Measurements from ENCODE around the gene PGBD5.

PGBD5 gene

GRCh38 chr1:230377324-230377723, 48.8 kb downstream of the PGBD5 start:
- TF ChIP-seq CTCF (conservative IDR thresholded peaks at IDR 0.05; ENCODE audit: low read length), result no peak
- no peak for DNase-seq (ENCODE audit: low read depth)

GRCh38 chr1:230376296-230376695, 49.8 kb downstream of the PGBD5 start:
- no peak overlapping the region for H3K4me3 ChIP-seq (ENCODE audit: low read length)
- DNase-seq (ENCODE audit: low read depth), result no peak
- TF ChIP-seq CTCF (conservative IDR thresholded peaks at IDR 0.05; ENCODE audit: low read length), result no peak

More at GRCh38 chr1:230377324-230377723, 48.8 kb downstream of the PGBD5 start:
- no peak overlapping the region for H3K4me3 ChIP-seq (ENCODE audit: low read length)

- H3K4me3 ChIP-seq (ENCODE audit: low read length), result no peak overlapping the region
- DNase-seq (ENCODE audit: low read depth), result no peak
- TF ChIP-seq CTCF (conservative IDR thresholded peaks at IDR 0.05; ENCODE audit: low read length), result no peak
Measured at GRCh38 chr1:230375780-230376179, 50.4 kb downstream of the PGBD5 start.

- H3K4me3 ChIP-seq (ENCODE audit: low read length), result no peak overlapping the region
- DNase-seq (ENCODE audit: low read depth), result no peak
- TF ChIP-seq CTCF (conservative IDR thresholded peaks at IDR 0.05; ENCODE audit: low read length), result no peak
Measured at GRCh38 chr1:230375147-230375546, 51.0 kb downstream of the PGBD5 start.

- no peak overlapping the region for H3K4me3 ChIP-seq (ENCODE audit: low read length)
- DNase-seq (ENCODE audit: low read depth), result no peak
- TF ChIP-seq CTCF (conservative IDR thresholded peaks at IDR 0.05; ENCODE audit: low read length), result no peak
Measured at GRCh38 chr1:230371923-230372703, 54.0 kb downstream of the PGBD5 start.

- no peak for TF ChIP-seq CTCF (conservative IDR thresholded peaks at IDR 0.05; ENCODE audit: low read length)
- no peak for DNase-seq (ENCODE audit: low read depth)
- no peak overlapping the region for H3K4me3 ChIP-seq (ENCODE audit: low read length)
Measured at GRCh38 chr1:230370109-230370508, 56.0 kb downstream of the PGBD5 start.

GRCh38 chr1:230368871-230369270, 57.3 kb downstream of the PGBD5 start:
- no peak overlapping the region for H3K4me3 ChIP-seq (ENCODE audit: low read length)
- TF ChIP-seq CTCF (conservative IDR thresholded peaks at IDR 0.05; ENCODE audit: low read length), result no peak
- no peak for DNase-seq (ENCODE audit: low read depth)

All from AG10803 (cell line).